Mammary epithelial cell (primary cell): ENCODE results near the gene NABP2.

Experiments
- CTCF ChIP-seq, 2 donors: IDR thresholded peaks in 1 of 2; conservative IDR thresholded peaks in 1 of 2; 2 replicates each; pipeline ENCODE4 v1.5.1; 2011 to 2012; ENCODE audit warnings: inconsistent platforms in 2 of 2, low read length in 2 of 2, mild to moderate bottlenecking in 2 of 2, control low read depth in 1 of 2, low read depth in 1 of 2; ENCODE audit not compliant: insufficient read depth in 1 of 2; ENCODE audit errors: extremely low read depth in 1 of 2
- EZH2 ChIP-seq: IDR thresholded peaks from 2 replicates; pipeline ENCODE4 v1.6.1; 2012; ENCODE audit warnings: low read length, inconsistent platforms, borderline replicate concordance

GRCh38 chr12:56223571-56224101, 506 bp upstream of the NABP2 start:
- no peak for TF ChIP-seq CTCF (conservative IDR thresholded peaks at IDR 0.05 in 1 of 2, IDR thresholded peaks at IDR 0.05 in 1 of 2; ENCODE audit: extremely low read depth in 1 of 2, insufficient read depth in 1 of 2, low read depth in 1 of 2, low read length in 2 of 2)
- TF ChIP-seq EZH2 = no peak
